ENCODE data around the gene ESR1. TPM values are rescaled to one million over a fixed set of nuclear protein-coding genes. Genes with fewer than 3 reads are reported as not detected.
"Not testable (repeated sequence)": the region's sequence is repeated elsewhere in the genome, so short reads cannot be mapped to it uniquely, and the experiment has no call there.

ESR1 gene
- polyA plus RNA-seq, 1 donor: 0.63 TPM

- Histone ChIP-seq H3K4me3 (ENCODE audit: low read length) (no peak overlapping the region), H3K4me1 (ENCODE audit: control insufficient read depth, insufficient read depth, low read length) (no peaks in the 10 kb centered on the region), H3K27ac (ENCODE audit: low read length) (no peak overlapping the region), H3K27me3 (ENCODE audit: control insufficient read depth, insufficient read depth, low read length) (no peaks in the 10 kb centered on the region), H3K36me3 (ENCODE audit: control insufficient read depth, insufficient read depth, low read length) (no peaks in the 10 kb centered on the region), H3K9me3 (ENCODE audit: control insufficient read depth, low read depth, low read length) (no peaks in the 10 kb centered on the region)
- DNase-seq: no peak
- WGBS (ENCODE audit: insufficient coverage, low lambda C conversion rate): 60% methylated on average over 1 of the region's 2 CpGs
Observed at GRCh38 chr6:151858294-151858693, 50.8 kb downstream of the ESR1 start.

- WGBS (ENCODE audit: insufficient coverage, low lambda C conversion rate): no CpG with 5 or more reads among the region's 3 CpGs
- H3K36me3 ChIP-seq (ENCODE audit: control insufficient read depth, insufficient read depth, low read length): no peaks in the 10 kb centered on the region
- DNase-seq: no peak
- H3K9me3 ChIP-seq (ENCODE audit: control insufficient read depth, low read depth, low read length): no peaks in the 10 kb centered on the region
- no peaks in the 10 kb centered on the region for H3K4me1 ChIP-seq (ENCODE audit: control insufficient read depth, insufficient read depth, low read length)
- no peak overlapping the region for H3K27ac ChIP-seq (ENCODE audit: low read length)
- H3K27me3 ChIP-seq (ENCODE audit: control insufficient read depth, insufficient read depth, low read length): no peaks in the 10 kb centered on the region
- H3K4me3 ChIP-seq (ENCODE audit: low read length): no peak overlapping the region
Observed at GRCh38 chr6:151862461-151862860, 55.0 kb downstream of the ESR1 start.

DNA sequence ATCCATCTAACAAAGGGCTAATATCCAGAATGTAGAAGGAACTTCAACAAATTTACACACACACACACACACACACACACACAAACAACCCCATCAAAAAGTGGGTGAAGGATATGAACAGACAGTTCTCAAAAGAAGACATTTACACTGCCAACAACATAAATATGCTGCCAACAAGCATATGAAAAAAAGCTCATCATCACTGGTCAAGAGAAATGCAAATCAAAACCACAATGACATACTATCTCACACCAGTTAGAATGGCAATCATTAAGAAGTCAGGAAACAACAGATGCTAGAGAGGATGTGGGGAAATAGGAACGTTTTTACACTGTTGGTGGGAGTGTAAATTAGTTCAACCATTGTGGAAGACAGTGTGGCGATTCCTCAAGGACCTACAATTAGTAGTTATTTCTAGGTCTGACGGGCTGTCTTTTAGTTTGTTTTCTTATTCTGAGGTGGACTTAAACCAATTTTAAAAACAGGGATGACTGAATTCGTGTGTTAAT, 59.9 kb downstream of the ESR1 start:
- H3K27me3 ChIP-seq (ENCODE audit: control insufficient read depth, insufficient read depth, low read length); DNase-seq; H3K4me1 ChIP-seq (ENCODE audit: control insufficient read depth, insufficient read depth, low read length); H3K36me3 ChIP-seq (ENCODE audit: control insufficient read depth, insufficient read depth, low read length); H3K27ac ChIP-seq (ENCODE audit: low read length); H3K9me3 ChIP-seq (ENCODE audit: control insufficient read depth, low read depth, low read length); H3K4me3 ChIP-seq (ENCODE audit: low read length): not testable (repeated sequence)
- 44% methylated on average over 1 of the region's 4 CpGs for WGBS (ENCODE audit: insufficient coverage, low lambda C conversion rate)

DNA sequence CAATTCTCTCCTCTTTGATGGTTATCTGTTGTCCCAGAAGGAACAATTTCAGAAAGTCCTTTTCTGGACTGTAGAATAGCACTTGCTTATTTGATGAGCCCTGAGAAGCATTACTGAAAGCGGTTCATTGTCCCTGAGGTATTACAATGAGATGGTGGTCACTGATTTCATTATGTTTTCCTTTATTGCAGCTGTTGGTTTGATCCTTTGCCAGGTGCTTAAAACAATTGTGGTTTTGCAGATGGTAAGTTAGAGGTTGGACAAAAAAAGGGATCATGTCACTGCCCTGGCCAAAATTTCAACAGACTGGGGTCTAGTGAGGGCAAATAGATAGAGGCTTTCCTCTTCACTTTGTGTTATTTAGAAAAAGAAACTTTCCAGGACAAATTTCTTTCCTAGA, 61.9 kb downstream of the ESR1 start:
- Histone ChIP-seq H3K27me3 (ENCODE audit: control insufficient read depth, insufficient read depth, low read length) (no peaks in the 10 kb centered on the region), H3K9me3 (ENCODE audit: control insufficient read depth, low read depth, low read length) (no peaks in the 10 kb centered on the region), H3K4me1 (ENCODE audit: control insufficient read depth, insufficient read depth, low read length) (no peaks in the 10 kb centered on the region), H3K27ac (ENCODE audit: low read length) (no peak overlapping the region), H3K36me3 (ENCODE audit: control insufficient read depth, insufficient read depth, low read length) (no peaks in the 10 kb centered on the region), H3K4me3 (ENCODE audit: low read length) (no peak overlapping the region)
- 100% methylated on average over 1 of the region's 1 CpG for WGBS (ENCODE audit: insufficient coverage, low lambda C conversion rate)
- DNase-seq: no peak

- WGBS (ENCODE audit: insufficient coverage, low lambda C conversion rate): 100% methylated on average over 1 of the region's 1 CpG
- Histone ChIP-seq H3K4me1 (ENCODE audit: control insufficient read depth, insufficient read depth, low read length) (no peaks in the 10 kb centered on the region), H3K9me3 (ENCODE audit: control insufficient read depth, low read depth, low read length) (no peaks in the 10 kb centered on the region)
Observed at GRCh38 chr6:151869787-151870186, 62.3 kb downstream of the ESR1 start.

DNA sequence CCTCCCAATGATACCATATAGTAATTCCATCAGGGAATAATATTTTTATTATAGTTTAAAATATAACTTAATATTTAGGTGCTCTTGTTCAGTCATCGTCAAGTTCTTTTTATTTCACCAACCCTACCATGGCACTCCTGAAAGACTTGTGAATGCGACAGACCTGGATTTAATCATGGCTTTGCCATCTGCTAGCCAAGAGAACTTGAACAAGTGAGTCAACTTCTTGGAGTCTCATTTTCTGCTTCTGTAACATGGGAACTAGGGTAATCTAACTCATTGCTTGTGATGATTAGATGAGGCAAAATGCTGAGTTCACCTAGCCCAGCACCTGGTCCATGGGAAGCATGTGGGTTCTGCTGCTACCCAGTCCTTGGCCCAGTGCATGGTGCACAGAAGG, 62.9 kb downstream of the ESR1 start:
- Histone ChIP-seq H3K4me1 (ENCODE audit: control insufficient read depth, insufficient read depth, low read length) (no peaks in the 10 kb centered on the region), H3K4me3 (ENCODE audit: low read length) (no peak overlapping the region), H3K36me3 (ENCODE audit: control insufficient read depth, insufficient read depth, low read length) (no peaks in the 10 kb centered on the region), H3K9me3 (ENCODE audit: control insufficient read depth, low read depth, low read length) (no peaks in the 10 kb centered on the region), H3K27ac (ENCODE audit: low read length) (no peak overlapping the region), H3K27me3 (ENCODE audit: control insufficient read depth, insufficient read depth, low read length) (no peaks in the 10 kb centered on the region)
- DNase-seq: no peak
- WGBS (ENCODE audit: insufficient coverage, low lambda C conversion rate): no CpG with 5 or more reads among the region's 2 CpGs

More at GRCh38 chr6:151869787-151870186, 62.3 kb downstream of the ESR1 start:
- H3K4me3 ChIP-seq (ENCODE audit: low read length): no peak overlapping the region
- no peaks in the 10 kb centered on the region for H3K36me3 ChIP-seq (ENCODE audit: control insufficient read depth, insufficient read depth, low read length)
- no peaks in the 10 kb centered on the region for H3K27me3 ChIP-seq (ENCODE audit: control insufficient read depth, insufficient read depth, low read length)
- DNase-seq: no peak
- no peak overlapping the region for H3K27ac ChIP-seq (ENCODE audit: low read length)

GRCh38 chr6:151875524-151875923, 68.0 kb downstream of the ESR1 start:
- Histone ChIP-seq H3K9me3 (ENCODE audit: control insufficient read depth, low read depth, low read length) (no peaks in the 10 kb centered on the region), H3K36me3 (ENCODE audit: control insufficient read depth, insufficient read depth, low read length) (no peaks in the 10 kb centered on the region), H3K27ac (ENCODE audit: low read length) (no peak overlapping the region), H3K4me3 (ENCODE audit: low read length) (no peak overlapping the region), H3K4me1 (ENCODE audit: control insufficient read depth, insufficient read depth, low read length) (no peaks in the 10 kb centered on the region), H3K27me3 (ENCODE audit: control insufficient read depth, insufficient read depth, low read length) (no peaks in the 10 kb centered on the region)
- WGBS (ENCODE audit: insufficient coverage, low lambda C conversion rate): no CpG with 5 or more reads among the region's 1 CpG
- DNase-seq: no peak

DNA sequence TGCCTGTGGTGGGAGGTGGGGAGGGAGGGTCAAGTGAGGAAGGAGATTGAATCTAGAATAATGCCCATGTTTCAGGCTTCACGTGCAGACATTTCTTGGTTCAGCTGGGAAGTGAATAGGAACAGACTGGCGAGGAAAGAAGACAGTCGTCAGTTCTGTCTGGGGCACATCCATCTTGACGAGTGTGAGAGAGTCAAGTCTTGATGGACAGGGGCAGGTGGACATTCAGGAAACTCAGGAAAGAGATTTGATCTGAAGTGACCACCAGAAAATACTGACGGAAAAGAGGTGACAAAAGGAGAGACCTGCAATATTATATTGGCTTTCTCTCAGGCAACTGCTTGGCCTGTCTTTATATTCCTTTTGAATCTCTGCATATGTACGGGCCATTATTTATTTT, 68.6 kb downstream of the ESR1 start:
- WGBS (ENCODE audit: insufficient coverage, low lambda C conversion rate): 100% methylated on average over 3 of the region's 6 CpGs
- no peak for DNase-seq
- no peaks in the 10 kb centered on the region for H3K4me1 ChIP-seq (ENCODE audit: control insufficient read depth, insufficient read depth, low read length)
- H3K36me3 ChIP-seq (ENCODE audit: control insufficient read depth, insufficient read depth, low read length): no peaks in the 10 kb centered on the region
- no peaks in the 10 kb centered on the region for H3K27me3 ChIP-seq (ENCODE audit: control insufficient read depth, insufficient read depth, low read length)
- H3K9me3 ChIP-seq (ENCODE audit: control insufficient read depth, low read depth, low read length): no peaks in the 10 kb centered on the region
- no peak overlapping the region for H3K27ac ChIP-seq (ENCODE audit: low read length)
- H3K4me3 ChIP-seq (ENCODE audit: low read length): no peak overlapping the region

DNA sequence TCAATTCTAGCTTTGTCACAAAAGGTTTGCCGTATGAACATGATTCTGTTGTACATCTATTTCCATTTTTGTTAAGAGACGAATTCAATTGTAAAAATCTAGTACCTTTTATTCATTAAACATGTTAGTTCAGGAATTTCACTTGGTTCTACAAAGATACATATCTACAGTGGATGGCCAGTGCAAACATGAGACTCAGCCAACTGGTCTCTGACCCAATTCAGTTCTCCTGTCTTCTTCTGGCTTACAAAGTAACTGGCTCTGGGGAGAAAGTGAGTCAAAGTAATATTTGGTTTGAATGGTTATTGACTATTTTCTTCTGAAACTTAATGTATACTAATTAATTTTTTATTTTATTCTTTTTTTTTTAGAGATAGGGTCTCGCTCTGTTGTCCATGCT, 70.0 kb downstream of the ESR1 start:
- Histone ChIP-seq H3K9me3 (ENCODE audit: control insufficient read depth, low read depth, low read length) (no peaks in the 10 kb centered on the region), H3K27me3 (ENCODE audit: control insufficient read depth, insufficient read depth, low read length) (no peaks in the 10 kb centered on the region), H3K4me3 (ENCODE audit: low read length) (no peak overlapping the region), H3K4me1 (ENCODE audit: control insufficient read depth, insufficient read depth, low read length) (no peaks in the 10 kb centered on the region), H3K36me3 (ENCODE audit: control insufficient read depth, insufficient read depth, low read length) (no peaks in the 10 kb centered on the region), H3K27ac (ENCODE audit: low read length) (no peak overlapping the region)
- no peak for DNase-seq
- WGBS (ENCODE audit: insufficient coverage, low lambda C conversion rate): 80% methylated on average over 2 of the region's 3 CpGs

GRCh38 chr6:151881231-151881630, 73.7 kb downstream of the ESR1 start:
- Histone ChIP-seq H3K4me1 (ENCODE audit: control insufficient read depth, insufficient read depth, low read length) (no peaks in the 10 kb centered on the region), H3K36me3 (ENCODE audit: control insufficient read depth, insufficient read depth, low read length) (no peaks in the 10 kb centered on the region), H3K4me3 (ENCODE audit: low read length) (no peak overlapping the region), H3K27me3 (ENCODE audit: control insufficient read depth, insufficient read depth, low read length) (no peaks in the 10 kb centered on the region), H3K27ac (ENCODE audit: low read length) (no peak overlapping the region), H3K9me3 (ENCODE audit: control insufficient read depth, low read depth, low read length) (no peaks in the 10 kb centered on the region)
- DNase-seq: no peak
- WGBS (ENCODE audit: insufficient coverage, low lambda C conversion rate): 100% methylated on average over 1 of the region's 1 CpG

GRCh38 chr6:151882206-151882605, 74.7 kb downstream of the ESR1 start:
- 93% methylated on average over 3 of the region's 5 CpGs for WGBS (ENCODE audit: insufficient coverage, low lambda C conversion rate)
- H3K36me3 ChIP-seq (ENCODE audit: control insufficient read depth, insufficient read depth, low read length): no peaks in the 10 kb centered on the region

More at GRCh38 chr6:151882206-151882605, 74.7 kb downstream of the ESR1 start:
- H3K9me3 ChIP-seq (ENCODE audit: control insufficient read depth, low read depth, low read length): no peaks in the 10 kb centered on the region
- DNase-seq: no peak
- H3K4me1 ChIP-seq (ENCODE audit: control insufficient read depth, insufficient read depth, low read length): no peaks in the 10 kb centered on the region
- no peak overlapping the region for H3K4me3 ChIP-seq (ENCODE audit: low read length)
- no peak overlapping the region for H3K27ac ChIP-seq (ENCODE audit: low read length)
- no peaks in the 10 kb centered on the region for H3K27me3 ChIP-seq (ENCODE audit: control insufficient read depth, insufficient read depth, low read length)
